Heart right ventricle (tissue), 16 donors: Measurements from ENCODE around the gene DOCK3. TPM values are rescaled to one million over a fixed set of nuclear protein-coding genes. Genes with fewer than 3 reads are reported as not detected.
"Not testable (repeated sequence)": the region's sequence is repeated elsewhere in the genome, so short reads cannot be mapped to it uniquely, and the experiment has no call there.

ENCODE experiments used
- ATAC-seq, 8 donors: fragments of 200-7000 bp; cut with Tn5 transposase; one replicate each; pipeline ENCODE4 v1.9.1; 2020; ENCODE audit warnings: mild to moderate bottlenecking in 8 of 8, moderate library complexity in 8 of 8, moderate number of reproducible peaks in 1 of 8
- DNase-seq, 2 donors: peaks; one replicate each; pipeline ENCODE4 v3.0.0-alpha.2; 2020
- H3K27ac ChIP-seq, 10 donors: fragments of 200-600 bp; sonication (generic) in 2 of 10; one replicate each; pipeline versions ENCODE4 v1.5.0 to v1.8.0; 2020 to 2022; ENCODE audit warnings: mild to moderate bottlenecking in 3 of 10
- H3K27me3 ChIP-seq, 7 donors: fragments of 200-600 bp; one replicate each; pipeline ENCODE4 v1.8.0; 2021 to 2022; ENCODE audit warnings: mild to moderate bottlenecking in 2 of 7
- H3K36me3 ChIP-seq, 9 donors: fragments of 200-600 bp; sonication (generic) in 1 of 9; one replicate each; pipeline versions ENCODE4 v1.5.0 to v1.8.0; 2020 to 2022; ENCODE audit warnings: mild to moderate bottlenecking in 2 of 9
- H3K4me1 ChIP-seq, 9 donors: fragments of 200-600 bp; sonication (generic) in 1 of 9; one replicate each; pipeline versions ENCODE4 v1.5.0 to v1.8.0; 2020 to 2022; ENCODE audit warnings: mild to moderate bottlenecking in 4 of 9
- H3K4me3 ChIP-seq, 10 donors: fragments of 200-600 bp; sonication (generic) in 2 of 10; one replicate each; pipeline versions ENCODE4 v1.5.0 to v1.8.0; 2020 to 2022; ENCODE audit warnings: mild to moderate bottlenecking in 7 of 10, moderate library complexity in 2 of 10
- H3K9me3 ChIP-seq, 11 donors: fragments of 200-600 bp in 10 of 11; sonication (generic) in 2 of 11; one replicate each; pipeline versions ENCODE4 v1.5.0 to v1.8.0; 2013 to 2022; ENCODE audit warnings: mild to moderate bottlenecking in 2 of 11, control low read depth in 1 of 11, moderate library complexity in 1 of 11
- CTCF ChIP-seq, 9 donors: fragments of 200-600 bp; sonication (generic) in 2 of 9; IDR thresholded peaks; one replicate each; pipeline versions ENCODE4 v1.5.0 to v1.8.0; 2021 to 2022; ENCODE audit warnings: antibody characterized with exemption in 9 of 9, mild to moderate bottlenecking in 5 of 9, moderate library complexity in 1 of 9
- WGBS, 2 donors: extraction: QIAGEN DNeasy Blood & Tissue Kit; methylation state at CpG; one replicate each; pipeline ENCODE4 v1.1.7; 2013; ENCODE audit warnings: inconsistent platforms in 1 of 2; 5-methylcytosine and 5-hydroxymethylcytosine counted together
- intact Hi-C, 10 donors: fragments of 100-400 bp; cut with DNase I; formaldehyde crosslinking; loops; one replicate each; pipeline versions ENCODE4 v1.11.1 to v1.14.2; 2022
- polyA plus RNA-seq, 2 donors: library from polyadenylated mRNA; stranded (reverse); fragments of 200-250 nt; gene quantifications; one replicate each; pipeline ENCODE4 v1.2.3, GENCODE V29; 2013
- total RNA-seq, 10 donors: library from RNA; stranded (reverse); fragmentation: NEBNext Ultra II Directional in 3 of 10; extraction: Animal tissue kit (Norgen Biotek cat#: 25700) in 3 of 10; gene quantifications; one replicate each; pipeline versions ENCODE4 v1.2.1 to v1.2.4, GENCODE V29; 2021 to 2023
- donor health status: Arrhythmogenic right ventricular cardiomyopathy.
- donor health status: ischemic (EF 13 %, LVEDD 7.1; RV severe dilation, severe dysfunction).
- donor health status: healthy with polysubstance abuse.
- donor health status: DM: no; HTN: yes; CAD: no.
- donor health status: DM: no; HTN: no; CAD: no.
- donor health status: ischemic (EF 25% LVEDD 6.9; RV normal size, moderate dysfunction).
- donor health status: ischemic (EF 25% LVEDD 5.7; RV mildly dilated, moderate dysfunction).
- donor health status: healthy.
- donor health status: DM: yes; HTN: yes; CAD: no.
- donor health status: Ischemic cardiomyopathy.
- donor health status: ischemic (EF 35%, LVEDD 5.7; RV mildly dilated, moderate dysfunction).
- donor health status: nonischemic (EF 11% LVEDD 7.7; RV severe dilation, severe dysfunction).
- donor health status: DM: yes; HTN: yes; CAD: no.
- donor health status: PGD.
- donor health status: ischemic (EF 29% LVEDD 5.4; RV normal size, mild dysfunction).
- donor health status: nonischemic (EF 23%, LVEDD 6.1; RV moderate dilation, normal function).

Gene DOCK3
- total and polyA plus RNA-seq, 12 donors: 1.2 to 6.6 (median 4.7) TPM

- H3K36me3 ChIP-seq: no peaks in the 10 kb centered on the region
- H3K27ac ChIP-seq: no peak overlapping the region
- TF ChIP-seq CTCF (IDR thresholded peaks at IDR 0.05): no peak
- H3K27me3 ChIP-seq: no peaks in the 10 kb centered on the region
- no peak overlapping the region for H3K4me3 ChIP-seq
- H3K4me1 ChIP-seq: no peaks in the 10 kb centered on the region
- 89 to 91% methylated on average over 5 of the region's 5 CpGs for WGBS, 2 donors
- ATAC-seq: no peak
- no peak for DNase-seq
- intact Hi-C loops: no loop called here
- H3K9me3 ChIP-seq: peaks cover 0 to 22% (median 0%) of the 10 kb centered on the region in 11 donors
Observed at GRCh38 chr3:50759015-50759414, 84.3 kb downstream of the DOCK3 start.

- no peaks in the 10 kb centered on the region for H3K36me3 ChIP-seq
- H3K4me3 ChIP-seq: no peak overlapping the region
- WGBS, 2 donors: 46 to 65% methylated on average over 1 of the region's 1 CpG
- intact Hi-C loops: no loop called here
- no peaks in the 10 kb centered on the region for H3K27me3 ChIP-seq
- TF ChIP-seq CTCF (IDR thresholded peaks at IDR 0.05): no peak
- ATAC-seq: no peak
- no peak overlapping the region for H3K27ac ChIP-seq
- peaks cover 0 to 24% (median 0%) of the 10 kb centered on the region in 11 donors for H3K9me3 ChIP-seq
- H3K4me1 ChIP-seq: no peaks in the 10 kb centered on the region
- no peak for DNase-seq
Observed at GRCh38 chr3:50777680-50778079, 103.0 kb downstream of the DOCK3 start.

- not testable (repeated sequence) for H3K4me1 ChIP-seq, H3K4me3 ChIP-seq, H3K36me3 ChIP-seq, H3K27ac ChIP-seq, ATAC-seq, H3K27me3 ChIP-seq, DNase-seq
- H3K9me3 ChIP-seq: peaks cover 0 to 46% (median 0%) of the 10 kb centered on the region in 11 donors
- intact Hi-C loops: loop anchor here in 1 of 10 donors (5.0 kb wide), 1 partner anchor 99 kb away; no protein-coding TSS in a partner anchor
- WGBS, 2 donors: 92 to 95% methylated on average over 3 of the region's 3 CpGs
Observed at GRCh38 chr3:50781766-50782165, 107.0 kb downstream of the DOCK3 start.

- no peak overlapping the region for H3K27ac ChIP-seq
- DNase-seq (no peak), ATAC-seq (no peak)
- intact Hi-C loops: no loop called here
- H3K36me3 ChIP-seq: no peaks in the 10 kb centered on the region
- no peak overlapping the region for H3K4me3 ChIP-seq
- no peak for TF ChIP-seq CTCF (IDR thresholded peaks at IDR 0.05)
- H3K27me3 ChIP-seq: no peaks in the 10 kb centered on the region
- WGBS, 2 donors: 83 to 87% methylated on average over 5 of the region's 5 CpGs
- peaks cover 0 to 32% (median 0%) of the 10 kb centered on the region in 11 donors for H3K9me3 ChIP-seq
- no peaks in the 10 kb centered on the region for H3K4me1 ChIP-seq
Observed at GRCh38 chr3:50786631-50787030, 111.9 kb downstream of the DOCK3 start.

- H3K27ac ChIP-seq, H3K36me3 ChIP-seq, H3K4me1 ChIP-seq, H3K9me3 ChIP-seq, intact Hi-C loops, ATAC-seq, H3K4me3 ChIP-seq, DNase-seq, H3K27me3 ChIP-seq: not testable (repeated sequence)
- 88 to 90% methylated on average over 3 of the region's 3 CpGs for WGBS, 2 donors
Observed at GRCh38 chr3:50790894-50791293, 116.2 kb downstream of the DOCK3 start.
